Suprapubic skin (tissue), 4 donors: Measurements from ENCODE around the gene SF3B2. TPM values are rescaled to one million over a fixed set of nuclear protein-coding genes. Genes with fewer than 3 reads are reported as not detected.
"Not testable (repeated sequence)": the region's sequence is repeated elsewhere in the genome, so short reads cannot be mapped to it uniquely, and the experiment has no call there.

Experiments
- DNase-seq, 2 donors: peaks; one replicate each; pipeline ENCODE4 v3.0.0-alpha.2; 2019; ENCODE audit warnings: low spot score in 2 of 2
- H3K27ac ChIP-seq: fragments of 200-600 bp; sonication (generic); one replicate; pipeline ENCODE4 v1.5.1; 2019
- H3K27me3 ChIP-seq: fragments of 200-600 bp; sonication (generic); one replicate; pipeline ENCODE4 v1.5.1; 2019
- H3K36me3 ChIP-seq: fragments of 200-600 bp; sonication (generic); one replicate; pipeline ENCODE4 v1.5.1; 2019
- H3K4me1 ChIP-seq: fragments of 200-600 bp; sonication (generic); one replicate; pipeline ENCODE4 v1.5.1; 2019
- H3K4me3 ChIP-seq: fragments of 200-600 bp; sonication (generic); one replicate; pipeline ENCODE4 v1.5.1; 2019; ENCODE audit warnings: mild to moderate bottlenecking
- H3K9me3 ChIP-seq: fragments of 200-600 bp; sonication (generic); one replicate; pipeline ENCODE4 v1.5.1; 2019
- EP300 ChIP-seq: sonication (generic); formaldehyde crosslinking; IDR thresholded peaks from one replicate; pipeline ENCODE4 v1.6.1; 2017; ENCODE audit warnings: antibody characterized with exemption
- POLR2A ChIP-seq, 2 donors: fragments of 450-650 bp; IDR thresholded peaks; one replicate each; pipeline ENCODE4 v1.6.1; 2017; ENCODE audit warnings: antibody characterized with exemption in 2 of 2, mild to moderate bottlenecking in 2 of 2, moderate library complexity in 2 of 2
- POLR2AphosphoS5 ChIP-seq, 3 donors: sonication (generic); formaldehyde crosslinking; IDR thresholded peaks; one replicate each; pipeline ENCODE4 v1.6.1; 2017; ENCODE audit warnings: antibody characterized with exemption in 3 of 3
- WGBS: methylation state at CpG from one replicate; pipeline ENCODE4 v1.1.5; 2018; 5-methylcytosine and 5-hydroxymethylcytosine counted together
- total RNA-seq, 4 donors: library from RNA; depleted of rRNA; stranded (reverse); fragments of >200 nt; gene quantifications; one replicate each; pipeline ENCODE4 v1.1.0, GENCODE V29; 2016
- TF ChIP-seq, protein P1 (sequence below), 2 donors: fragments of 200-600 bp in 1 of 2; fragments of 450-650 bp in 1 of 2; sonication (generic) in 1 of 2; IDR thresholded peaks; one replicate each; pipeline ENCODE4 v1.5.1; 2016 to 2019; ENCODE audit warnings: antibody characterized with exemption in 2 of 2, mild to moderate bottlenecking in 1 of 2, moderate library complexity in 1 of 2

The SF3B2 gene
- total RNA-seq, 4 donors from 2014 or later, result 117 to 175 (median 149) TPM

DNA sequence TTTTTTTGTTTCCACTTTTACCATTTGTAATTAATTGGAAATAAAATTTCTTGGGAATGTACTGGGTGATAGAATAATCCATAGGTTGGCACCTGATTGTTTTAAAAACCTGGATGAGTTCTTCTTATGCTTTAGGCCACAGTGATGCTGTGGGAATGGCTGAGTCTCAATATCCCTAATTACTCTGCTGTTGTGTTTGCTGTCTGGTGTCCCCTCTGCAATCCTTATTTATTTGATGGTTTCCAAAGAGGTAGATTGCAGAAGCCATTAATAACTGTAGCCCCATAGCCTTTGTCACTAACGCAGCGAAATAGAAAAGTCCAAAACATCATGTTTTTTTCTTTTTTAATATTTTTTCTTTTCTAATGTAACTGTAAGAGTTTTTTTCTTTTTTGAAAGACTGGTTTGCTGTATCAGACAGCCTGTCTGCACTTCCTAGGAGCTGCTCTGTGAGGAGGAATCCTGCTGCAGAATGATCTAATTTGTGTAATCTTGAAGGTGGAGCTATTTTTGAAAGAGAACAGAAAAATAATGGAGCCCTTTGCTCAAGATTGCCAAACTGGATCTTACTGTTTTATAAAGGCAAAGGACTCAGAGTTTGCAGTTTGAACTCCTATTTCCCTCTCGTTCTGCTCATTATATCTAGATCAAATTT, 32.8 kb downstream of the SF3B2 start:
- Histone ChIP-seq H3K4me3 (no peak overlapping the region), H3K4me1 (peaks cover 45% of the 10 kb centered on the region), H3K36me3 (no peaks in the 10 kb centered on the region), H3K27ac (no peak overlapping the region), H3K27me3 (no peaks in the 10 kb centered on the region), H3K9me3 (no peaks in the 10 kb centered on the region)
- no peak for DNase-seq
- WGBS, result 76% methylated on average over 3 of the region's 3 CpGs
- no peak for TF ChIP-seq POLR2A (IDR thresholded peaks at IDR 0.05)
- TF ChIP-seq, protein P1, sequence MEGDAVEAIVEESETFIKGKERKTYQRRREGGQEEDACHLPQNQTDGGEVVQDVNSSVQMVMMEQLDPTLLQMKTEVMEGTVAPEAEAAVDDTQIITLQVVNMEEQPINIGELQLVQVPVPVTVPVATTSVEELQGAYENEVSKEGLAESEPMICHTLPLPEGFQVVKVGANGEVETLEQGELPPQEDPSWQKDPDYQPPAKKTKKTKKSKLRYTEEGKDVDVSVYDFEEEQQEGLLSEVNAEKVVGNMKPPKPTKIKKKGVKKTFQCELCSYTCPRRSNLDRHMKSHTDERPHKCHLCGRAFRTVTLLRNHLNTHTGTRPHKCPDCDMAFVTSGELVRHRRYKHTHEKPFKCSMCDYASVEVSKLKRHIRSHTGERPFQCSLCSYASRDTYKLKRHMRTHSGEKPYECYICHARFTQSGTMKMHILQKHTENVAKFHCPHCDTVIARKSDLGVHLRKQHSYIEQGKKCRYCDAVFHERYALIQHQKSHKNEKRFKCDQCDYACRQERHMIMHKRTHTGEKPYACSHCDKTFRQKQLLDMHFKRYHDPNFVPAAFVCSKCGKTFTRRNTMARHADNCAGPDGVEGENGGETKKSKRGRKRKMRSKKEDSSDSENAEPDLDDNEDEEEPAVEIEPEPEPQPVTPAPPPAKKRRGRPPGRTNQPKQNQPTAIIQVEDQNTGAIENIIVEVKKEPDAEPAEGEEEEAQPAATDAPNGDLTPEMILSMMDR (IDR thresholded peaks at IDR 0.05), result no peak
- no peak for TF ChIP-seq POLR2AphosphoS5 (IDR thresholded peaks at IDR 0.05)
- no peak for TF ChIP-seq EP300

DNA sequence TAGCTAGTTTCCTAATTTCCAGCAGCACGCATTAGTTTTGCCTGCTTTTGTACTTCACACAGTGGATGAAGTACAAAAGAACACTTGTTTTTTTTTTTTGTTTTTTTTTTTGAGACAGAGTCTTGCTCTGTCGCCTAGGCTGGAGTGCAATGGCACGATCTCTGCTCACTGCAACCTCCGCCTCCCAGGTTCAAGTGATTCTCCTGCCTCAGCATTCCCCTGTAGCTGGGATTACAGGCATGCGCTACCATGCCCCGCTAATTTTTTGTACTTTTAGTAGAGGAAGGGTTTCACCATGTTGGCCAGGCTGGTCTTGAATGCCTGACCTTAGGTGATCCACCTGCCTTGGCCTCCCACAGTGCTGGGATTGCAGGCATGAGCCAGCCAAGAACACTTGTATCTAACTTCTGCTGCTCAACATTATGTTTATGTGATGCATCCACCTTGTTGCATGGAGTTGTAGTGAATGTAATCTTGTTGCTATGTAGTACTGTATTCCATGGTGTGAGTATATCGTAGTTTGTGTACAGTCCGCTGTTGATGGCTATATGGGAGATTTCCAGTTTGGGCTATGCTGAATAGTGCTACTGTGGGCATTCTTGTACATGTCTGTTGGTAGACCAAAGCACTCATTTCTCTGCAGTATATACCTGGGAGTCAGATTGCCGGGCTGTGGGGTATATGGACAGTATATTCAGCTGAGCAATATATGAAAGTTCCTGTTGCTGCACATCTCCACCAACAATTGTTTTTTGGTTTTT, 35.2 kb downstream of the SF3B2 start:
- Histone ChIP-seq H3K4me3 (no peak overlapping the region), H3K27ac (no peak overlapping the region), H3K36me3 (no peaks in the 10 kb centered on the region), H3K4me1 (peaks cover 22% of the 10 kb centered on the region), H3K27me3 (no peaks in the 10 kb centered on the region), H3K9me3 (no peaks in the 10 kb centered on the region)
- WGBS, result 86% methylated on average over 8 of the region's 9 CpGs
- no peak for TF ChIP-seq EP300
- TF ChIP-seq, protein P1 (IDR thresholded peaks at IDR 0.05), result no peak
- no peak for TF ChIP-seq POLR2AphosphoS5 (IDR thresholded peaks at IDR 0.05)
- no peak for TF ChIP-seq POLR2A (IDR thresholded peaks at IDR 0.05)
- no peak for DNase-seq

DNA sequence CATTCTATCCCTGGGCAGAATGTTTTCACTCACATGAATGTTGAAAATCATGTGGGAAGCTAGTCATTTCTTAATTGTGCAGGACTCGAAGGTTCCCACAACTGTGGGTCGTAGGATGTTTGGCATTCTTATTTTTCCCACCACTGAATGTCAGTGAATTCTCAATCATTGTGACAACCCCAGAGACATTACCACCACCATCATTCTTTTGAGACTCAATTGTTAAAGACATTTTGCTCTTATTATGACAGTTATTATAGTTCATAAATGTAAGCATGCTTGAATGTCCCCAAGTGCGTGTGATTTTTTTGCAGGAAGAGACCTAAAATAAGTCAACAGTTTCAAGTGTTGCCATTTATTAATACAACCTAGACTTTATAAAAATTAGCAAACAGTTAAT, 36.9 kb downstream of the SF3B2 start:
- Histone ChIP-seq H3K4me3 (no peak overlapping the region), H3K27me3 (no peaks in the 10 kb centered on the region)
- 88% methylated on average over 3 of the region's 3 CpGs for WGBS

DNA sequence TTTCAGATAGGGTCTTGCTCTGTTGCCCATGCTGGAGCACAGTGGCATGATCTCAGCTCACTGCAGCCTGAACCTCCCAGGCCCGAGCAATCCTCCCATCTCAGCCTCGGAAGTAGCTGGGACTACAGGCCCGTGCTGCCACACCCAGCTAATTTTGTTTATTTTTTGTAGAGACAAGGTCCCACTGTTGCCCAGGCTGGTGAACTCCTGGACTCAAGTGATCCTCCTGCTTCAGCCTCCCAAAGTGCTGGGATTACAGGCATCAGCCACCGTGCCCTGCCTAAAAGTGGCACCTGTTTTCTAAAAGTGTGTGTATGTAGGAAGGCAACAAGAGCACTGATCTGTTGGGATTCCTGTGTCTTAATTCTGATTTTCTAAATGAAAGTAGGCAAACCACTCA, 38.1 kb downstream of the SF3B2 start:
- DNase-seq, result no peak
- WGBS, result 85% methylated on average over 4 of the region's 4 CpGs

More for the DNA sequence above, 36.9 kb downstream of the SF3B2 start:
- DNase-seq, result no peak
- Histone ChIP-seq H3K9me3 (no peaks in the 10 kb centered on the region), H3K36me3 (no peaks in the 10 kb centered on the region), H3K27ac (no peak overlapping the region), H3K4me1 (peaks cover 5% of the 10 kb centered on the region)
- TF ChIP-seq EP300 (no peak), POLR2A (IDR thresholded peaks at IDR 0.05) (no peak), POLR2AphosphoS5 (IDR thresholded peaks at IDR 0.05) (no peak)
- TF ChIP-seq, protein P1 (IDR thresholded peaks at IDR 0.05), result no peak

DNA sequence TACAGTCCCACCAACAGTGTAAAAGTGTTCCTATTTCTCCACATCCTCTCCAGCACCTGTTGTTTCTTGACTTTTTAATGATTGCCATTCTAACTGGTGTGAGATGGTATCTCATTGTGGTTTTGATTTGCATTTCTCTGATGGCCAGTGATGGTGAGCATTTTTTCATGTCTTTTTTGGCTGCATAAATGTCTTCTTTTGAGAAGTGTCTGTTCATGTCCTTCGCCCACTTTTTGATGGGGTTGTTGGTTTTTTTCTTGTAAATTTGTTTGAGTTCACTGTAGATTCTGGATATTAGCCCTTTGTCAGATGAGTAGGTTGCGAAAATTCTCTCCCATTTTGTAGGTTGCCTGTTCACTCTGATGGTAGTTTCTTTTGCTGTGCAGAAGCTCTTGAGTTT, 40.0 kb downstream of the SF3B2 start:
- H3K36me3 ChIP-seq, DNase-seq, H3K4me1 ChIP-seq, H3K27ac ChIP-seq, H3K9me3 ChIP-seq, H3K4me3 ChIP-seq, H3K27me3 ChIP-seq: not testable (repeated sequence)
- WGBS, result 97% methylated on average over 2 of the region's 2 CpGs

More for the DNA sequence above, 38.1 kb downstream of the SF3B2 start:
- H3K36me3 ChIP-seq, result no peaks in the 10 kb centered on the region
- H3K4me1 ChIP-seq, result peaks cover 1% of the 10 kb centered on the region
- no peak overlapping the region for H3K27ac ChIP-seq
- no peak overlapping the region for H3K4me3 ChIP-seq
- no peaks in the 10 kb centered on the region for H3K9me3 ChIP-seq
- TF ChIP-seq POLR2AphosphoS5 (IDR thresholded peaks at IDR 0.05) (no peak), EP300 (no peak)
- no peaks in the 10 kb centered on the region for H3K27me3 ChIP-seq

DNA sequence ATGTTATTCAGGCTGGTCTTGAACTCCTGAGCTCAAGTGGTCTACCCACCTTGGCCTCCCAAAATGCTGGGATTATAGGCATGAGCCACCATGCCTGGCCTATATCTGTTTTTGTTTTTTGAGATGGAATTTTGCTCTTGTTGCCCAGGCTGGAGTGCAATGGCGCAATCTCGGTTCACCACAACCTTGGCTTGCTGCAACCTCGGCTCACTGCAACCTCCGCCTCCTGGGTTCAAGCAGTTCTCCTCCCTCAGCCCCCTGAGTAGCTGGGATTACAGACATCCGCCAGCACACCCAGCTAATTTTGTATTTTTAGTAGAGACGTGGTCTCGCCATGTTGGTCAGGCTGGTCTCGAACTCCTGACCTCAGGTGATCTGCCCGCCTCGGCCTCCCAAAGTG, 47.6 kb downstream of the SF3B2 start:
- not testable (repeated sequence) for H3K27ac ChIP-seq, H3K9me3 ChIP-seq, H3K4me3 ChIP-seq, H3K36me3 ChIP-seq, DNase-seq, H3K27me3 ChIP-seq
- H3K4me1 ChIP-seq, result peaks cover 13% of the 10 kb centered on the region
- WGBS, result 96% methylated on average over 10 of the region's 10 CpGs
